Liver (tissue), 3 donors: ENCODE results near the gene PTGIR.

Experiments
- SP1 ChIP-seq: IDR thresholded peaks from 2 replicates; pipeline ENCODE4 v1.6.1; 2018; ENCODE audit warnings: antibody characterized with exemption, mild to moderate bottlenecking
- TAF1 ChIP-seq: conservative IDR thresholded peaks from 2 replicates; pipeline ENCODE4 v1.6.1; 2016; ENCODE audit warnings: antibody characterized with exemption, mild to moderate bottlenecking
- TF ChIP-seq, protein P1 (sequence below): IDR thresholded peaks from 2 replicates; pipeline ENCODE4 v1.6.1; 2016; ENCODE audit warnings: antibody characterized with exemption
- TF ChIP-seq, protein P2 (sequence below): fragments of 150-350 bp; IDR thresholded peaks from 2 replicates; pipeline ENCODE4 v1.5.1; 2017; ENCODE audit warnings: improper control_type of control experiment, low read depth, low read length; ENCODE audit not compliant: missing input control
- donor health status: healthy.
- donor health status: healthy.

DNA sequence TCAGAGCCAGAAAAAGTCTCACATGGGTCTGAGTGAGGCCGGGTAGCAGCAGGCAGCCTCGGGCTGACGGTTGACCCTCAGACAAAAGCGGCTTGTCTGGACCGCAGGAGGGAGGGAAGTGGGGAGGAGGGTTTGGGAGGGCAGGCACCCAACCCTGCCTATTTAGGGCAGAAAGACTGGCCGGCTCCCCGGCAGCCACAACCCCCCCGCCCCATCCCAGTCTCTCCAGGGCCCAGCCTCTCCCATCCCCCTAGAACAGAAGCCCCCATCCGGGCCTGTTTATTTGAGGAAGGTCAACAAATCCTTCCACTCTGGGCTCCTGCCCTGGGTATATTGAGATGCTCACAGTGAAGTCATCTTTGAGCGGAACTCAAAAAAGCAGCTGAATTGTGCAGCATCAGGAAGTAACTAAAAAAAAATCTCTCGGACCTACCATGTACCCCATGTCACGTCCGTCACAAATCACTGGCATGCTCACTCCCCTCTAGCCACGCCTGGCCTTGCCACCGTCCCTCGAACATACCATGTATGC is 29.8 kb upstream of the PTGIR start:
- TF ChIP-seq, protein P1, sequence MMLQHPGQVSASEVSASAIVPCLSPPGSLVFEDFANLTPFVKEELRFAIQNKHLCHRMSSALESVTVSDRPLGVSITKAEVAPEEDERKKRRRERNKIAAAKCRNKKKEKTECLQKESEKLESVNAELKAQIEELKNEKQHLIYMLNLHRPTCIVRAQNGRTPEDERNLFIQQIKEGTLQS, result no peak
- TF ChIP-seq, protein P2, sequence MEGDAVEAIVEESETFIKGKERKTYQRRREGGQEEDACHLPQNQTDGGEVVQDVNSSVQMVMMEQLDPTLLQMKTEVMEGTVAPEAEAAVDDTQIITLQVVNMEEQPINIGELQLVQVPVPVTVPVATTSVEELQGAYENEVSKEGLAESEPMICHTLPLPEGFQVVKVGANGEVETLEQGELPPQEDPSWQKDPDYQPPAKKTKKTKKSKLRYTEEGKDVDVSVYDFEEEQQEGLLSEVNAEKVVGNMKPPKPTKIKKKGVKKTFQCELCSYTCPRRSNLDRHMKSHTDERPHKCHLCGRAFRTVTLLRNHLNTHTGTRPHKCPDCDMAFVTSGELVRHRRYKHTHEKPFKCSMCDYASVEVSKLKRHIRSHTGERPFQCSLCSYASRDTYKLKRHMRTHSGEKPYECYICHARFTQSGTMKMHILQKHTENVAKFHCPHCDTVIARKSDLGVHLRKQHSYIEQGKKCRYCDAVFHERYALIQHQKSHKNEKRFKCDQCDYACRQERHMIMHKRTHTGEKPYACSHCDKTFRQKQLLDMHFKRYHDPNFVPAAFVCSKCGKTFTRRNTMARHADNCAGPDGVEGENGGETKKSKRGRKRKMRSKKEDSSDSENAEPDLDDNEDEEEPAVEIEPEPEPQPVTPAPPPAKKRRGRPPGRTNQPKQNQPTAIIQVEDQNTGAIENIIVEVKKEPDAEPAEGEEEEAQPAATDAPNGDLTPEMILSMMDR, result no peak
- TF ChIP-seq SP1 (no peak), TAF1 (no peak)
